LNCAP (cell line): ENCODE data around the gene MAP2K3.

Experiments
- TF ChIP-seq, protein P1 (sequence below): fragments of 450-650 bp; IDR thresholded peaks from 2 replicates; pipeline ENCODE4 v1.5.1; 2017; ENCODE audit warnings: mild to moderate bottlenecking

MAP2K3 gene

DNA sequence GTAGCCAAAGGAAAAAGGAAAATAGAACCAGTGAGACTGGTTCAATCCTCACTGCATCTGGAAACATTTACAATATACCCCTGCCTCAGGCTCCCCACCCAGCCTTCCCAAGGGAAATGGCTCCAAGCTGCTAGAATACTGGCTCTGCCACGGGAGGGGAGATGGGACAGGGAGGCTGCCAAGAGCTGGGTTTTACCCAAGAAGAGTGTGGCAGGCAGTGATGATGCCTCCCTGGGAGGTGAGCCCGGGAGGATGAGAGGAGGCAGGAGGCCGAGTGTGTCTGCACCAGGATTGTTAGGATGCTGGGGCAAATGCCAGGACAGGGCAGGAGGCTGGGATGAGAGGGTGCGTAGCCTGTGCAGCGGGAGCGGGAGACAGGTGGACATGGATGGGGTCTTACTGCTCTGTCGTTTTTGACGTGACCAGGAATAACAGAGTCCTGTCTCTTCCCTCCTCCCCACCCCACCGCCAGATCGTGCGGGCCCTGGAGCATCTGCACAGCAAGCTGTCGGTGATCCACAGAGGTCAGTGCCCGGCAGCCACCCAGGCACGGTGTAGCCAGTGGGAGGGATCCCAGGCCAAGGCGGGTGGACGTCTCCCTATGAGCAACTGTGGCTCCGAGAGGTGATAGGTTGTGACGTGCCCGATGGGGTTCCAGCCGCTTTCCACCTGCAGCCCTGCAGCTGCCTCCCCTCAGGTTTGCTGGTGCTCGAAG lies 18.4 kb downstream of the MAP2K3 start:
- TF ChIP-seq, protein P1, sequence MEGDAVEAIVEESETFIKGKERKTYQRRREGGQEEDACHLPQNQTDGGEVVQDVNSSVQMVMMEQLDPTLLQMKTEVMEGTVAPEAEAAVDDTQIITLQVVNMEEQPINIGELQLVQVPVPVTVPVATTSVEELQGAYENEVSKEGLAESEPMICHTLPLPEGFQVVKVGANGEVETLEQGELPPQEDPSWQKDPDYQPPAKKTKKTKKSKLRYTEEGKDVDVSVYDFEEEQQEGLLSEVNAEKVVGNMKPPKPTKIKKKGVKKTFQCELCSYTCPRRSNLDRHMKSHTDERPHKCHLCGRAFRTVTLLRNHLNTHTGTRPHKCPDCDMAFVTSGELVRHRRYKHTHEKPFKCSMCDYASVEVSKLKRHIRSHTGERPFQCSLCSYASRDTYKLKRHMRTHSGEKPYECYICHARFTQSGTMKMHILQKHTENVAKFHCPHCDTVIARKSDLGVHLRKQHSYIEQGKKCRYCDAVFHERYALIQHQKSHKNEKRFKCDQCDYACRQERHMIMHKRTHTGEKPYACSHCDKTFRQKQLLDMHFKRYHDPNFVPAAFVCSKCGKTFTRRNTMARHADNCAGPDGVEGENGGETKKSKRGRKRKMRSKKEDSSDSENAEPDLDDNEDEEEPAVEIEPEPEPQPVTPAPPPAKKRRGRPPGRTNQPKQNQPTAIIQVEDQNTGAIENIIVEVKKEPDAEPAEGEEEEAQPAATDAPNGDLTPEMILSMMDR, result no peak

DNA sequence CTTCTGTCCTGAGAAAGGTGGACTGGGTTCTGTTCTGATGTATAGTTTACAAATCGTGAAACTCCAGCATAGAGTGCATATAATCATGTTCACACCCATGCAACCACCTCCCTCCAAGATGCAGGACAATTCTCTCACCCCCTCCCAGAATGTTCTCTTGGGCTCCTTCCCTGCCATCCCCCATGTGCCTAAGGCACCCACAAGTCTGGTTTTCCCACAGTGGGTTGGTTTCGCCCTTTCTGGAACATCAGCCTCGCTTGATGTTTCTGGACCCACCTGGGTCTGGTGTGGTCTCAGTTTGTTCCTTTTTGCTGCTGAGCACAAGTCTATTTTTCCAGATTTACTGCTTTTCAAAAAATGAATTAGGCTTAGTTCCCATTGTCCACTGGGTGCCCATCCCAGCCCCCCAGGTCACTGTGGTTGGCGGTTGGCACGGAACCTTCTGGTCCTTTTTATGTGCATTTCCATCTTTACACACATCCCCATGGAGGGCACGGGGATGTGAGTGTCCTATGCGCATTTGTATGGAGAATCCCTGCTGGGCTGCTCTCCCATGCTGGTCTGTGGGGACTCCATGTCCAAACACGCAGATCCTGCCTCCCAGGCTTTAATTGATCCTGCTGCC lies 19.0 kb downstream of the MAP2K3 start:
- TF ChIP-seq, protein P1, result no peak

DNA sequence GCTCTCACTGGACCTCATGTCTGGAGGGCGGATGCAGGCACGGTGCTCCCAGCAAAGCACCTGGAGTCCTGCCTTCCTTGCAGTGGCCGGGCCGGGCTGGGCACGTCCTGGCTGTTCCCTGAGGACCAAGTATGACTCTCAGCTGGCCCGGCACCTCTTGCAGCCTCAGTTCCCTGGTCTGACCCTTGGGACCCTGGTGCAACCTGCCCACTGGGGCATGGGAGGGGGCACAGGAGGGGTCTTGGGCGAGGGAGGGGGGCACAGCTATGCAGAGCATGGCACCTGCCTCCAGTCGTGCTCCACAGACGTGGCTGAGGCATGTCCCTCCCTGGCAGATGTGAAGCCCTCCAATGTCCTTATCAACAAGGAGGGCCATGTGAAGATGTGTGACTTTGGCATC lies 19.6 kb downstream of the MAP2K3 start:
- TF ChIP-seq, protein P1, result no peak

DNA sequence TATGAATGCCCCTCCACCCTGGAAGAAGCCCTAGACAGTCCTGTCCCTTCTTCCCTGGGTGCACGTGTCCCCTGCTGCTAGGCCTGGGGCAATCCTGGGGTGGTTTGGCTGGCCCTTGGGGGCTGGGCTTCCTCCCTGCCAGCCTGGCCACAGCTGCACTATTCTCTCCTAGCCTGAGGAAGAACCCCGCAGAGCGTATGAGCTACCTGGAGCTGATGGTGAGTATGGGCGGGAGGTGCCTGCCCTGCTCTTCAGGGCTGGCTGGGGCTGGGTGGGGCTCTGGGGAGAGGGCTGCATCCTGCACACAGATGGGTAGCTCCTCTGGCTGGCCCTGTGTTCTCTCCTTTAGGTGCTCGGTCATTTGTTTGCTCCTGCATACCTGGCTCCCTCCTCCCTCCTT lies 28.8 kb downstream of the MAP2K3 start:
- TF ChIP-seq, protein P1, result no peak

DNA sequence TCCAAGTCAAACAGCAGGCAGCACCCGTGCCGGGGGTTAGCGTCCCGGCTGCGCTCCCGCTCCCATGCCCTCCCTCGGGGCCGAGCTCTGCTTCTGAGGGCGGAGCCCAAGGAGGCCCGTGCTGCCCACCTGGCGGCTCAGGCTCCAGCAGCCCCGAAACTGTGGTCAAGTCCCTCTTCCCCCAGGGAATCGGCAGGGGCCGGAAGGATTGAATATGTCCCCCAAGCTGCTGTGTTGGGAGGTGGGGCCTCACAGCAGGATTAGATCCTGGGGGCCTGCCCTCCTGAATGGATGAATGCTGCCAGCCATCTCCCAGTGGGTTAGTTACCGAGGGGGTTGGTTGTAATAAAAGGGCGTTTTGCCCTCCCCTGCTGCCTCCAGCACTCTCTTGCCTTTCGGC lies 33.9 kb downstream of the MAP2K3 start:
- TF ChIP-seq, protein P1, result no peak

DNA sequence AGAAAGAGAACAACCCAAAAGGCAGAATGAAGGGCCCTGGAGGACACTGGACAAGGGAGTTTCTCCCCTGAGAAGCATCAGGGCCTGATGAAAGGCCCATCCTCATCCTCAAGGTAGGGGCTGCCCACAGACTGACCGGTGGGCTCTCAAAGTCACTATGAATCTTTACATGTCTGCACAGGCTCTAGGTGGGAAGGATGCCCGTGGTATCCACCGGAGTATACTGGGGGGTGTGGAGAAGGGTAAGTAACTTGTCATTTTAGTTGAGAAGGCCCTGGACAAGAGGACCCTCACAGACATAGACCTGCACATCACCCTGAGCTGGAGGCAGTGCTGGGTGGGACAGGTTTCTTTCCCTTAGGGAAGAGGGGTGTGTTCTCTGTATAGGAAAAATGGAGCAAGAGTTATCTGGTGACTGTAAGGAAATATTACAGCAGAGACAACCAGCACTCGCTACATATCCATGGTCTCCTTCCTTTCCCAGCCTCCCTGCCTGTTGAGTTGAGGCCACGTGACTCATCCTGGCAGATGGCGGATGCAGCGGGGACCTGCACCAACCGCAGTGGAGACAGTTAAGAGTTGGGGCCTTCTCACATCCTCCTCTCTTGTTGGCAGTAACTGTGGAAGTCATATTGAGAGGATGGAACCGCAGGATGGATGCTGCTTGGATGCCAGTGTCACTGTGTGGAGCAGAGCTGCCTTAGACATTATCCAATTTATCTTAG lies 46.1 kb downstream of the MAP2K3 start:
- TF ChIP-seq, protein P1, result no peak

DNA sequence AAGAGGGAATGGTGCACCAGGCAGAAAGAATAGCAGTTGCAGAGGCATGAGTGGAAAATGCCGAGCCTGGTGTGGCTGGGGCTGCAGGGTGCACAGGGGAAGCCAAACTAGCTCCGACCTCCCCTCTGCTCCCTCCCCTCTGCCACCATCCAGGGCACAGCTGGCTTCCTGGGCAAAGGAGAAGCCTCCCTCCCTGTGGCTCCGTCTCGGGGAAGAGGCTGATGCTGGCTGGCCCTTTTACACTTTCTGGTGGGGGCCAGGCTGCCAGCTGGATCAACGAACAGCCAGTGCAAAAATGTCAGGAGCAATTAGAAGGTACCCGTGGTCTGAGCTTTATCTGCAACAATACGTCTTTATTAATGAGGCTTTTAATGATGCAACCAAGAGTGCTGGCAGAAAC lies 54.5 kb downstream of the MAP2K3 start:
- TF ChIP-seq, protein P1, result no peak
